HG03558 (cell line): Measurements from ENCODE around the gene KCNK4.
"Not testable (repeated sequence)": the region's sequence is repeated elsewhere in the genome, so short reads cannot be mapped to it uniquely, and the experiment has no call there.

Source experiments
- ATAC-seq: cut with Tn5 transposase; IDR thresholded peaks from one replicate; pipeline ENCODE4 v1.9.1; 2021; ENCODE audit warnings: moderate number of reproducible peaks; ENCODE audit not compliant: unreplicated experiment; ENCODE audit errors: extremely low read depth

The KCNK4 gene

GRCh38 chr11:64291262-64291751 is at the start of gene KCNK4:
Gene KCNK4 (plus strand): TSS chr11:64291302. CDS start chr11:64293019, 1,717 bp downstream.
- no peak for ATAC-seq

- ATAC-seq = no peak
Observed at GRCh38 chr11:64241491-64242374, 49.4 kb upstream of the KCNK4 start.

GRCh38 chr11:64243236-64243854 is 47.8 kb upstream of the KCNK4 start:
- no peak for ATAC-seq

- no peak for ATAC-seq
Observed at GRCh38 chr11:64244107-64244506, 47.0 kb upstream of the KCNK4 start.

- no peak for ATAC-seq
Observed at GRCh38 chr11:64244966-64245365, 46.1 kb upstream of the KCNK4 start.

- no peak for ATAC-seq
Observed at GRCh38 chr11:64245401-64245796, 45.7 kb upstream of the KCNK4 start.

- ATAC-seq = no peak
Observed at GRCh38 chr11:64245797-64246620, 45.1 kb upstream of the KCNK4 start.

- ATAC-seq = not testable (repeated sequence)
Observed at GRCh38 chr11:64246621-64246870, 44.6 kb upstream of the KCNK4 start.

- ATAC-seq = no peak
Observed at GRCh38 chr11:64246871-64247728, 44.0 kb upstream of the KCNK4 start, which contains the start of gene PPP1R14B. Gene PPP1R14B (minus strand): TSS chr11:64246943. CDS start chr11:64246673, 270 bp downstream.

- no peak for ATAC-seq
Observed at GRCh38 chr11:64247729-64248531, 43.2 kb upstream of the KCNK4 start.

GRCh38 chr11:64248578-64248977 is 42.5 kb upstream of the KCNK4 start:
- ATAC-seq = no peak

- no peak for ATAC-seq
Observed at GRCh38 chr11:64249038-64249437, 42.1 kb upstream of the KCNK4 start.

- no peak for ATAC-seq
Observed at GRCh38 chr11:64249563-64250414, 41.3 kb upstream of the KCNK4 start.

- ATAC-seq = no peak
Observed at GRCh38 chr11:64250415-64251015, 40.6 kb upstream of the KCNK4 start.

GRCh38 chr11:64251016-64251752 is 39.9 kb upstream of the KCNK4 start, which contains the start of gene PLCB3:
Gene PLCB3 (plus strand): TSS chr11:64251530. CDS start chr11:64251650, 120 bp downstream.
- no peak for ATAC-seq

- ATAC-seq = no peak
Observed at GRCh38 chr11:64251753-64252002, 39.4 kb upstream of the KCNK4 start.
